ENCODE measurements around the gene KRI1.

- TF ChIP-seq CTCF (conservative IDR thresholded peaks at IDR 0.05; ENCODE audit: low read depth in 2 of 2) = no peak
- TF ChIP-seq EZH2 (IDR thresholded peaks at IDR 0.05; ENCODE audit: low read depth, unreplicated experiment) = no peak
- no peak for TF ChIP-seq ZNF114 (CRISPR knock-in tag; IDR thresholded peaks at IDR 0.05)
- TF ChIP-seq CREB1 (CRISPR knock-in tag; IDR thresholded peaks at IDR 0.05; ENCODE audit: low read depth) = no peak
- no peak for TF ChIP-seq ETS1 (IDR thresholded peaks at IDR 0.05)
- TF ChIP-seq EZH2phosphoT487 (IDR thresholded peaks at IDR 0.05; ENCODE audit: unreplicated experiment) = no peak
- no peak for TF ChIP-seq POLR2AphosphoS5 (IDR thresholded peaks at IDR 0.05; ENCODE audit: low read depth)
- TF ChIP-seq JUNB (IDR thresholded peaks at IDR 0.05; ENCODE audit: unreplicated experiment) = no peak
- TF ChIP-seq REST (IDR thresholded peaks at IDR 0.05; ENCODE audit: unreplicated experiment) = no peak
- TF ChIP-seq ZNF331 (CRISPR knock-in tag; IDR thresholded peaks at IDR 0.05; ENCODE audit: low read depth) = no peak
- TF ChIP-seq ZNF462 (CRISPR knock-in tag; IDR thresholded peaks at IDR 0.05) = no peak
Measured at GRCh38 chr19:10557603-10558197, 8.1 kb downstream of the KRI1 start.

All from GM23338 (cell line).